NOMO-1 treated with DMSO at 0.1 percent for 48 hours (cell line): ENCODE measurements around the gene SUFU.

ENCODE experiments used
- DNase-seq: peaks from one replicate; lab custom pipeline; 2025; ENCODE audit not compliant: unreplicated experiment; lab: John Stamatoyannopoulos, UW

SUFU gene

DNA sequence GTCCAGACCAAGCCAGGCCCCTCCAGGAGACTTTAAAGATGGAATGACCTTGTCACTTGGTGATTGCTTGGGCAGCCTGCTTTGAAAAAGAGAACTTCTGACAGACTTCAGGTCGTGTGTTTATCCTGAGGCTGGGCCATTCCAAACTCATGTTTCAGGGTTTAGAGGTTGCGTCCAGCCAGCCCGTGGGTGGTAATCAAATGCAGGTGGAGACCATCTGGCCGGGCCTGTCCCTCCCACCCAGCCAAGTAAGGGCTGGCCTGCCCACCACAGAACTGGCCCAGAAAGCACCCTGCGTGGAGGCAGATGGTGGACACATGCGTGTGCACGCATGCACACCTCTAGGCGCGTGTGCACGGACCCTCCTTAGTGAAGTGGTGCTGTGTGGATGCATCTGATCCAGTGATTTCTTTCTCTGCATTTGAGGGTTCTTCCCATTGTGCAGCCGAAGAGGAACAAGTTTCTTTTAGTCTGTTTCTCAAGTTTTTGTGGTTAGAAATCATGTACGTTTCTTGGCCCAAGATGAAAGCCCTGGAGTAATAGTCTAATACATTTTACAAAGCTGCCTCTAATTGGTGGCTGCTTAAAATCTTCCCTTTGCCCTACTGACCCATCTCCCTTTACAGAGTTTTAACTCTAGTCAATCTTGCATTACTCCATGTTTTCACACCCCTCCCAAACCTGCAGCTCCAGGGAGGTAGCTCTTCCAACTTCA lies 43.0 kb downstream of the SUFU start:
- peak; percentile 71 for DNase-seq

DNA sequence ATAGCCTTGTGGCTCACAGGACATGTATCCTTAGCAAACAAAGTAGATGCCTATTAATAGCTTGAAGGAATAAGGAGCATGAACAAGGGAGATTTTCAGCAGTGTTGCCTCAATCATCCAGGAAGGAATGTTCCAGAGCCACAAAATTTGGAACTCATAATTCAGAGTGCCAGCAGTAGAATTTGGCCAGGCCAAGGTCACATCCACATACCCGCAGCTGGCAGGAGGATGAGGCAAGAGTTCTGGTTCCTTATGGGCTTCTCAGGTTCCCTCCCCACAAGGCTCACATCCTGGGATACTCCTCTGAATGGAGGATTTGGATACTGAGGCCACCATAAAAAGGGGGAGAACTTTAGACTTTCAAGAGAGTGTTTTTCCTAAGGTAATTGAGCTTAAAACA lies 45.8 kb downstream of the SUFU start:
- DNase-seq: no peak

DNA sequence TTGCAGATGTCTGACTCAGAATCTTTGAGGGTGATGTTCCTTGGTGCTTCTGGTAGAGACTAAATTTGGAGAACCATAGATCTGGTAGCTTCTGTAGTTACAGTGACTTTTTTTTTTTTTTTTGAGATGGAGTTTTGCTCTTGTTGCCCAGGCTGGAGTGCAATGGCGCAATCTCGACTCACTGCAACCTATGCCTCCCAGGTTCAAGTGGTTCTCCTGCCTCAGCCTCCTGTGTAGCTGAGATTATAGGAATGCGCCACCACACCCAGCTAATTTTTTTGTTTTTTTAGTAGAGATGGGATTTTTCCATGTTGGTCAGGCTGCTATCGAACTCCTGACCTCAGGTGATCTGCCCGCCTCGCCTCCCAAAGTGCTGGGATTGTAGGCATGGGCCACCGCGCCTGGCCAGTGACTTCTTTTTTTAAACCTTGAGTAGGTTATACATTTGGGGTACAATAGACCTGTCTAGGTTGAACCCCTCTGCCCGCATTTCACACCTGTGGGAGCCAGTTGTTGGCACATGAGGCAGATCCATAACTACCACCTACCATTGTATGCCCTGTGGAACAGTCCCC lies 47.0 kb downstream of the SUFU start:
- DNase-seq: no peak

DNA sequence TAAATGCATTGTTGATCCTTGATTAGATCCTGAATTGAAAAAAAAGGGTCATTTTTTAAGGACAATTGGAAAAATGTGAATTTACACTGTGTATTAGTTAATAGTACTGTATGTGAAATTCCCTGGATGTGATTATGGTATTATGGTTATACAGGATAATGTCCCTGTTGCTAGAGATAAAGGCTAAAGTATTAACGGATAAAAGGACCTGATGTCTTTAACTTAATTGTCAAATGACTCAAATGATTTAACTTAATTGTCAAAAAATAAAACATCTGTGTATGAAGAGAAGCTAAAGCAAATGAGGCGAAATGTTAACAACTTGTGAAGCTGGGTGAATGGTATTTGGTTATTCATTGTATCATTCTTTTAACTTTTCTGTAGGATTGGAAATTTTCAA lies 48.8 kb downstream of the SUFU start:
- no peak for DNase-seq

DNA sequence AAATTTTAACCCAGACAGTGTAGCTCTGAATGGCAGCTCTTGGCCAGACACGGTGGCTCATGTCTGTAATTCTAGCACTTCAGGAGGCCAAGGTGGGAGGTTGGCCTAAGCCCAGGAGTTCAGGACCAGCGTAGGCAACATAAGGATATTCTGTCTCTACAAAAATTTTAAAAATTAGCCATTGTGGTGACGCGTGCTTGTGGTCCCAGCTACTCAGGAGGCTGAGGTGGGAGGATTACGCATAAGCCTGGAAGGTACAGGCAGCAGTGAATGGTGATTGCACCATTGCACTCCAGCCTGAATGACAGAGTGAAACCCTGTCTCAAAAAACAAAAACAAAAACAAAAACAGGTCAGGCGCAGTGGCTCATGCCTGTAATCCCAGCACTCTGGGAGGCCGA lies 50.0 kb downstream of the SUFU start:
- DNase-seq: no peak

DNA sequence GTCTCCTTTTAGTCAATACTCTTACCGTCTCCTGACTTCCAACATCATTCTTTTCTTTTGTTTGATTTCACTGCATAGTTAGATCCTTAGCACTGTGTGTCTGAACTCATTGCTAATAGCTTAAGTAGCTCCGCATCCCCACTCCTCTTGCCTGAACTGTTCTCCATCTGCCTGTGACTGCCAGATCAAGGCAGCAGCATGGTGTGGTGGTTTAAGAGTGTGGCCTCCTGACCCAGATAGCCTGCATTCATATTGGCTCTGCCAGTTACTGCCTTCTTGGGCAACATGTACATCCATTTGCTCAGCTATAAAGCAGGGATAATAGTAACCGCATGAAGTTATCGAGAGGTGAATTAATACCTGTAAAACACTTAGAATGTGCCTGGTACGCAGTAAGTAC lies 50.8 kb downstream of the SUFU start:
- no peak for DNase-seq

DNA sequence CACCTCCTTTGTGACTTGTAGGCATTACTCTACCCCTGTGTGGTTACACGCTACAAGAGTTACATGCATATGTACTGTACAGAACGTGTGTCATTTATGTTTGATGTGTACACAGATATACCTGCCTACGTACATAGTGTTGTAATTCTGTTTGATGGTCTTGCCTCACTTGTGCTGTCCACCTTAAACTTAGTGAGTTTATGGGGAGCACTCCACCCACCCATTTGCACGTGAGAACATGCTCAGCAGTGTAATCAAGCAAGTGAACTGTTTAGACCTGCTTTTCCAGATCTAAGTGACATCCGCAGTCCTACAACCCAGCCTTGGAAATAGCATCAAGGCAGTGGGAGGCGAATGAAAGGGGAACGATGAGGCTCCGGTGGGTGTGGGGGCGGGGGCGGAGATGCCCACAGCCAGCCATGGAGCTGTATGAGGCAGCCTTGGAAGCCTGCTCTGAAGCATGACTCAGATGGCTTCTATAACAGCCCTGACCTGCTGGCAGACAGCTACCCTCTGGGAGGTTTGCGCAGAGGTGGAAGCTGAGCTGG lies 52.1 kb downstream of the SUFU start:
- DNase-seq: no peak

DNA sequence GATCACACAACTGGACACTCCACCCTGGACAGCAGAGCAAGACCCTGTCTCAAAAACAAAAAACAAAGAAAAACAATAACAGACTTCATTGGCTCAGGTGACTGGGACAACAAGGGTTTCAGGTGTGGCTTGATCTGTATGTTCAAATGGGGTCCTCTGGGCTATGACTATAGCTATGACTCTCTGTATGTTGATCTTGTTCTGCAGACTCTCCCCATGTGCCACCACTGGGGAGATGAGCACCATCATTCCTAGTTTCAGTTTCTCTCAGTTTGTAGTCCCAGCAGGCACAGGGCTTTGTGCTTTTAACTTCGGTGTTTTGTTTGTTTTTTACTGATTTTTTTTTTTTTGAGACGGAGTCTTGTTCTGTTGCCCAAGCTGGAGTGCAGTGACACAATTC lies 53.8 kb downstream of the SUFU start:
- DNase-seq: no peak

DNA sequence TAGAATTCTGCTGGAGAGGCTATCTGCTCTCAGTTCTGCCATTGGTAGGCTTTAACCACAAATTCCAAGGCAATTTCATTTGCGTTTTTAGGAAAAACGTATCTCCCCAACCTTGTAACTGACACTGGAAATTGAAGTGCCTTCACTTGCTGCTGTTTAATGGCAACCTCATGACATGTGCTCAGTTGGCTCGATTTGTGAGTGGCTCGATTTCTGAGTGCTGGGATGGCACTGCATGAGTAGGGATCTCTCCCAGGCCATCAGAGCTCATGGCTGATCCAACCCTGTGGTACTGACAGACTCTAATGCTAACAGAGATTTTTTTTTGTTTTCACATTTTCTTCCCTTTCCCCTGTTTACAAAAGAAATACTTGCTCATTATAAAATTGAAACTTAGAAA lies 56.0 kb downstream of the SUFU start:
- DNase-seq: no peak

DNA sequence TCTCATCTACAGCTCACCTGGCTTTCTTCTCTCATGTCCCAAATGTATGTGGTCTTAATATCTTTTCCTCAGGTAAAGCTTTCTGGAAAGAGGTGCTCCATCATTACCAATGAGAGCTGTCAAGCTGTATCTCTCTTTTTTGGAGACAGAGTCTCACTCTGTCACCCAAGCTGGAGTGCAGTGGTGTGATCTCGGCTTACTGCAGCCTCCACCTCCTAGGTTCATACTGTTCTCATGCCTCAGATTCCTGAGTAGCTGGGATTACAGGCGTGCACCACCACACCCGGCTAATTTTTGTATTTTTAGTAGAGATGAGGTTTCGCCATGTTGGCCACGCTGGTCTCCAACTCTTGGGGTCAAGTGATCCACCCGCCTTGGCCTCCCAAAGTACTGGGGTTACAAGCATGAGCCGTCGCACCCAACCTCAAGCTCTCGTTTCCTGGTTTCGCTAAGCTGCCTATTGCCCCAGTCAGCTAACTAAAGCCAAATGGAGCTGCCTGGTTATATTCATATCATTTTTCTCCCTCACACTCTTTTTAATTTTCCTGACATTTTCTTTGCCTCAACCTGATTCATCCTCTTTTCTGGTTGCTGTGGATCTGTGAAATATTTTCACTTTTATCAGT lies 60.5 kb downstream of the SUFU start:
- DNase-seq: no peak

DNA sequence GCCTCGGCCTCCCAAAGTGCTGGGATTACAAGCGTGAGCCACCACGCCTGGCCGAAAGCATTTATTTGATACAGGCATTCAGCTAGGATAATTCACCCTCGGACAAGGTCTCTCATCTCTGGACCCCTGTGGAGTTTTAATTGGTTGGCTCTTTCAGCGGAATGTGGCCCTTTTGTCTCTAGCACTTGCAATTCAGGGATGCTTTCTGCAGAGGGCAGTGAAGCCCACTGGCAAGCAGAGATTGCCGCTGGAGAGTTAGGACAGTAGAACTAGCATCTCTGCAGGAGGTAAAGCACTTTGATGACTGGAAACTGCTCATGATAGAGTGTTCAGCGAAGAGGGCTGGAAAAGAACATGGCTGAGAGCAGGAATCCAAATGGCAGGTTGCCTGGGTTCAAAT lies 62.0 kb downstream of the SUFU start:
- no peak for DNase-seq

DNA sequence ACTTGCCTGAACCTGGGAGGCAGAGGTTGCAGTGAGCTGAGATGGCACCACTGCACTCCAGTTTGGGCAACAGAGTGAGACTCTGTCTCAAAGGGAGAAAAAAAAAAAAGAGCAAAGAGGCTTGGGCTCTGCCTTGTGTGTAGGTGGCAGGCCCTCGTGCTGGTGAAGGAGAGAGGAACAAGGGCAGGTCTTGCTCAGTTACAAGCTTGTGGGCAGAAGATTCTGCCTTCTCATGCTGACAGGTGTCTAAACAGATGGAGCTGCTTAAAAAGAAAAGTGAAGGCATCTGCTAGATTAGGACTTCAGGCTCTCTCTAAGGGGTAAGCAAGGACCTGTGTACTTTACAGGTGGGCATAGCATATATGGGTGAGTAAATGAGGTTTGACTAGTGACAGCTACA lies 75.0 kb downstream of the SUFU start:
- no peak for DNase-seq

DNA sequence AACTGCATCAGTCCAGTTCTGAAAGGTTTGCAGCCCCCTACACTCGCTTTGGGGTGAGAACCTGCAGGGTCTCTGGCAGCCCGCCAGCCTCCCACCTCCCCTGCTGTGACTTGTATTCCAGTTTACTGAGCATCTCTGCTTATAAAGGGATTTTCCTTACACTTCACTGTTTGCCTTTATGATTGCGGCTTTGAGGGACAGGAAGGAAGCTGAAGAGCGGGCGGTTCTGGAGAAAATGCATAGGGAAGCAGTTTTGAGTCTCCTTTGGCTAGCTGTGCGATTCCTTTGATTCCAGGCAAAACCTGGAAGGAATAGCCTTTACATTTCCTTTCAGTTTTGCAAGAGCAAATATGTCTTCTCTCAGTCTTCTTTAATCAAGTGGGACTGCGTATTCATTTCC lies 75.6 kb downstream of the SUFU start:
- no peak for DNase-seq

DNA sequence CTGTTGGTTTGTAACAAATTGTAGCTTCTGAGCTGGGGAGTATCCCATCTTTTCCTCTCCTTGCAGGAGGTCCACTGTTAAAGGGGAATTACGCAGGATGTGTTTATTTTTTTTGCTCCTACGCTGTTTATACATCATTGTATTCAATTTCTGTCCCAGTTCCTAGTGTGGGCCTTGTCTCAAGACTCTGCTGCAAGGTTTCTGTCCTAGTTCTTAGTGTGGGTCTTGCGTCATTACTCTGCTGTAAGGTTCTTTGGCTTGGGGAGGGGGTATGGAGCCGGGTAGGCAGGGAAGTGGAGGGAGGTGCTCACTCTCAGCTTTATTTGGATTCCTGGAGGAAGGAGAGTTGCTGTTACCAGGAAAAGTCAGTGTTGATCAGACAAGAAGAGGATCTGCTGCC lies 76.5 kb downstream of the SUFU start:
- no peak for DNase-seq

DNA sequence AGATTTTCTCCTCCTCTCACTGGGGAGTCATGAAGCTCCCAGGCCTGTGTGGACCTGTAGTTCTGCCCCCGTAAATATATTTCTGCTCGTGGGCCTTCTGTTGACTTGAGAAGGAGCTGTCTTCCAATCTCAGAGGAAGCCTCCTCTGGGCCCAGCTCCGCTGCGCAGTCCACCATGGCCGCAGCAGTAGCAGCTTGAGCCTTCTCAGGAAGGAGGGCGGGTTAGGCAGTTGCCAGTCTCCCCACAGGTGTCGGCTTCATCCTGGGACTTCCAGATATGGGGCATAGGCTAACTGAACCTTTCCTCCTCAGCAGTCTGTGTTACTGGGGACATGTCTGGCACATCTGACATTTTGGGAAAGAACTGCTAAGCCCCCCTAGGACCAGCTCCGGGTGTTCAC lies 77.6 kb downstream of the SUFU start:
- no peak for DNase-seq

DNA sequence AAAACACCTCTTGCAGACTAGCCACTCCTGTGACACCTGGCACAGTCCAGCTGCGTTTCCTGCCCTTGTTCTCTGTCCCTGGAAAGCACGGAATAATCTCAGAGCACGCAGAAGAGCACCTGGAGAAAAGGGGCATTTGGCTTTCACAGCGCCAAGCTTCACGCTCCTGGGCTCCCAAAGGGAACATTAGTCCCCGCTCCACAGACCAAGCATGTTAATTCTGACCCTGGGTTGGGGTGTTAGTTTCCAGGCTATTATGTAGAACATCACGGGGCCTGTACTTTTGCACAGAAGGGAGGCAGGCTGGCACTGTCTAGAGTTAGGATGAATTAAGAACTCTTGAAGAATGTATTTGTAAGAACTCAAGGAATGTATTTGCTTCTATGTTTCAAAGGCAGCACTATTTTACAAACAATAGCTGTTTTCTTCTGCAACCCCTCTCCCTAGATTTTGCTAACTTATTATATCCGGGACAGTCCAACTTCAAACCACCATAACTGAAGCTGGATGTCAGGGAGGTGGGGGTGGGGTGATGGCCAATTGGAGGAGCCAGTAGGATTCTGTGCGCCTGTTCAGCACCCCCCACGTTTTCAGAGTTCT lies 78.3 kb downstream of the SUFU start:
- DNase-seq: no peak

DNA sequence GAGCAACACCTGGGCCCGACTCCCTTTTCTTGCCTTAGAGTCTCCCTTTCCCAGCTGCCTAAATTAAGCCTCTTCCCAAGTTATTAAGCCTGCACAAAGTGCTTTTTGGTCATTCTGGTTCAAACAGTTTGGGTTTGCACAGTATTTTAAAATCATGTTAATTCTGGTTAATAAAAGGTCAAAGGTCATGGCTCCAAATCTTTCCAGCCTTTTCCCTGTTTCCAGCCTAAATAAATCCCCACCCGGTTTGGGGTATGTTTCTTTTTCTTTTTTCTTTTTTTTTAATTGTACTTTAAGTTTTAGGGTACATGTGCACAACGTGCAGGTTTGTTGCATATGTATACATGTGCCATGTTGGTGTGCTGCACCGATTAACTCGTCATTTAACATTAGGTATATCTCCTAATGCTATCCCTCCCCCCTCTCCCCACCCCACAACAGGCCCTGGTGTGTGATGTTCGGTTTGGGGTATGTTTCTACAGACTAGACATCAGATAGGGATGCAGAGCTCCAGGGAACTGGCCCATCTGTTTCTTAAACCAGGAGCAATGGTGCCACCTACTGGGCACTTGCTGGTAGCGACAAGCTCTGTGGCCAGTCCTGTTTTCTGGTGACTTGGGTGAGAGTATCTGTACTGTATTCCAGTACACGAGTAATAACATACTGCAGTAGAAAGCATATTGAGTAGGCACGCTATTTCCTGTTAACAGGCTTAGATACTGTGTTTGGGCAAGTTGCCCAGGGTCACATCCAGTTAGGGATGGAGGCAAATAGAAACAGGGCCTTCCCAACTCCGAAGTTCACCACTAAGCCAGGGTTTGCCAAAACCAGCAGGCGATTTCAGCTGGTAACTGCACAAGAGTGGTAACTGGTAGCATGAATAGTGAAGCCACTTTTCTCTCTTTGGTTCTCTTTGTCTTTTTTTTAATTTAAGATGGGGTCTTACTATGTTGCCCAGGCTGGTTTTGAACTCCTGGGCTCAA lies 80.0 kb downstream of the SUFU start:
- peak; percentile 86 for DNase-seq

DNA sequence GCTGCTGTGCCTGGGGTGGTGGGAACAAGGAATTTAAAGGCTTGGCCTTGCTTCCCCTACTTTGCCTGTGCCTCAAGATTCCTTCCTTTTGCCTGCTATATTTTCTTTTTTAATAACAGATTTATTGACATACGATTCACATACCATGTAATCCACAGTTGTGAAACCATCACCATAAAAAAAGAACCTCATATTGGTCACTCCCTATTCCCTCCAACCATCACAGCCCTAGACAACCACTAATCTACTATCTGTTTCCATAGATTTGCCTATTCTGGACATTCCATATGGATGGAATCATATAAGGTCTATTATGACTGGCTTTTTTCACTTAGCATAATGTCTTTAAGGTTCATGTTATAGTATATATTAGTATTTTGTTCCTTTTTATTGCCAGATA lies 81.3 kb downstream of the SUFU start:
- DNase-seq: no peak

DNA sequence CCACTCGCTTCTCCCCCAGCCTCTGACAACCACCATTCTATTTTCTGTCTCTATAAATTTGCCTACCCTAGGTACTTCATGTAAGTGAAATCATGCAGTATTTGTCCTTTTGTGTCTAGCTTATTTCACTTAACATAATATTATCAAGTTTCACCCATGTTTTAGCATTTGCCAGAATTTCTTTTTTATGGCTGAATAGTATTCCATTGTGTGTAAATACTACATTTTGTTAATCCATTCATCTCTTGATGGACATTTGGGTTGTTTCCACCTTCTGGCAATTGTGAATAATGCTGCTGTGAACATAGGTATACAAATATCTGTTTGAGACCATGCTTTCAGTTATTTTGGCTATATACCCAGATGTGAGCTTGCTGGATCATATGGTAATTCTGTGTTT lies 83.1 kb downstream of the SUFU start:
- DNase-seq: no peak

DNA sequence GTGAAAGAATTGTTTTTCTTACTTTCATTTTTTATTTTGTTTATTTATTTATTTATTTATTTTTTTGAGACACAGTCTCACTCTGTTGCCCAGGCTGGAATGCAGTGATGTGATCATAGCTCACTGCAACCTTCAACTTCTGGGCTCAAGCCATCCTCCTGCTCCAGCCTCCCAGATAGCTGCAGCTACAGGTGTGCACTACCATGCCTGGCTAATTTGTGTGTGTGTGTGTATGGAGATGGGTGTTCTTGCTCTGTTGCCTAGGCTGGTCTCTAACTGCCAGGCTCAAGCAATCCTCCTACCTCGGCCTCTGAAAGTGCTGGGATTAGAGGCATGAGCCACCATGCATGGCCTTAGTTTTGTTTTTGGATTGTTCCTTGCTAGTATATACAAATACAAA lies 85.1 kb downstream of the SUFU start:
- no peak for DNase-seq
